K562 (cell line): ENCODE measurements around the gene ARHGAP15. TPM values are rescaled to one million over a fixed set of nuclear protein-coding genes. Genes with fewer than 3 reads are reported as not detected.
A peak's percentile ranks its signal among the peaks of the same experiment; 100 is the strongest.

Experiments
- ATAC-seq: fragments of 200-7000 bp; cut with Tn5 transposase; 3 replicates; pipeline ENCODE4 v1.9.1; 2020; ENCODE audit warnings: moderate library complexity
- BruUV-seq: library from RNA; stranded (reverse); fragments of 400-500 nt; replicated peaks from 2 replicates; lab custom pipeline; 2021; lab: Mats Ljungman, UMichigan
- CTCF ChIA-PET: fragments of 300-600 bp; formaldehyde crosslinking; extraction: SDS; loops from one replicate; lab custom pipeline; 2021; ENCODE audit warnings: low intra/inter-chr PET ratio; lab: Yijun Ruan, JAX
- POLR2A ChIA-PET: fragments of 300-600, 350-650 bp; sonication (Branson Sonifier 250); formaldehyde crosslinking; extraction: SDS; loops from one replicate; lab custom pipeline; 2021; ENCODE audit warnings: antibody characterized with exemption, inconsistent platforms; lab: Yijun Ruan, JAX
- DNase-seq, 4 experiments: peaks; one replicate each; pipeline versions ENCODE4 v3.0.0 to v3.0.0-alpha.2; 2011 to 2018; ENCODE audit warnings: low spot score in 3 of 4, mixed read lengths in 3 of 4; ENCODE audit errors: extremely low read depth in 1 of 4
- FAIRE-seq: peaks from 2 replicates; lab custom pipeline; 2011; peaks lifted over from hg19 to GRCh38; lab: Jason Lieb, UNC
- H2AFZ ChIP-seq: 2 replicates; pipeline ENCODE4 v1.6.0; 2011; ENCODE audit warnings: low read depth, low read length, control low read depth, inconsistent platforms
- H3K27ac ChIP-seq: fragments of 200-600 bp; 3 replicates; pipeline ENCODE4 v1.8.0; 2011; ENCODE audit warnings: low read depth, mild to moderate bottlenecking, control low read depth, inconsistent platforms, low read length, moderate library complexity, mixed read lengths; ENCODE audit errors: extremely low read depth
- H3K27me3 ChIP-seq, 2 experiments: fragments of 300-600 bp in 1 of 2; 2 replicates in 1 of 2; 3 replicates in 1 of 2; pipeline versions ENCODE4 v1.6.0 to v1.8.0; 2011; ENCODE audit warnings: inconsistent platforms in 2 of 2, low read length in 2 of 2, mild to moderate bottlenecking in 1 of 2, mixed read lengths in 1 of 2, moderate library complexity in 1 of 2; ENCODE audit not compliant: control insufficient read depth in 2 of 2, insufficient read depth in 2 of 2
- H3K36me3 ChIP-seq: fragments of 300-600 bp; 3 replicates; pipeline ENCODE4 v1.8.0; 2011; ENCODE audit warnings: mild to moderate bottlenecking, low read length, inconsistent platforms; ENCODE audit not compliant: control insufficient read depth, insufficient read depth
- H3K4me1 ChIP-seq, 2 experiments: fragments of 200-600 bp in 1 of 2; replicated peaks in 1 of 2; 2 replicates in 1 of 2; 3 replicates in 1 of 2; pipeline versions ENCODE4 v1.5.1 to v1.8.0; 2011; ENCODE audit warnings: inconsistent platforms in 2 of 2, low read length in 2 of 2, mild to moderate bottlenecking in 1 of 2, mixed read lengths in 1 of 2, moderate library complexity in 1 of 2; ENCODE audit not compliant: control insufficient read depth in 2 of 2, insufficient read depth in 2 of 2
- H3K4me2 ChIP-seq: 2 replicates; pipeline ENCODE4 v1.6.1; 2011; ENCODE audit warnings: low read length, control low read depth, inconsistent platforms, mixed read lengths; ENCODE audit not compliant: insufficient read depth
- H3K4me3 ChIP-seq: fragments of 200-600 bp; sonication (generic), shearing (Covaris generic); 2 replicates; pipeline ENCODE4 v1.5.1; 2016; ENCODE audit warnings: control low read depth, inconsistent platforms
- H3K79me2 ChIP-seq: fragments of 200-600 bp; 3 replicates; pipeline ENCODE4 v1.8.0; 2011; ENCODE audit warnings: low read length, inconsistent platforms; ENCODE audit not compliant: control insufficient read depth, insufficient read depth
- H3K9ac ChIP-seq, 2 experiments: 2 replicates each; pipeline versions ENCODE4 v1.6.0 to v1.6.1; 2011; ENCODE audit warnings: low read depth in 2 of 2, low read length in 2 of 2, control low read depth in 1 of 2, inconsistent platforms in 1 of 2, mild to moderate bottlenecking in 1 of 2, mixed read lengths in 1 of 2; ENCODE audit not compliant: insufficient read depth in 1 of 2
- H3K9me1 ChIP-seq: one replicate; pipeline ENCODE4 v1.6.0; 2011; ENCODE audit warnings: inconsistent platforms, mild to moderate bottlenecking, low read length, moderate library complexity; ENCODE audit not compliant: control insufficient read depth, insufficient read depth
- H3K9me3 ChIP-seq: replicated peaks from 2 replicates; pipeline ENCODE4 v1.5.1; 2011; ENCODE audit warnings: low read depth, low read length, inconsistent platforms; ENCODE audit not compliant: control insufficient read depth, insufficient read depth
- H4K20me1 ChIP-seq: replicated peaks from 2 replicates; pipeline ENCODE4 v1.6.1; 2011; ENCODE audit warnings: low read length, inconsistent platforms, mixed read lengths; ENCODE audit not compliant: control insufficient read depth, insufficient read depth
- C11orf30 ChIP-seq: fragments of 450-650 bp; IDR thresholded peaks from 2 replicates; pipeline ENCODE4 v1.6.1; 2016; ENCODE audit warnings: low read depth, mild to moderate bottlenecking
- IRF9 ChIP-seq: fragments of 450-650 bp; IDR thresholded peaks from 2 replicates; pipeline ENCODE4 v1.6.1; 2016; ENCODE audit warnings: missing biosample characterization, missing genetic modification characterization
- MCM5 ChIP-seq: fragments of 450-650 bp; IDR thresholded peaks from 2 replicates; pipeline ENCODE4 v1.6.1; 2016; ENCODE audit warnings: low read depth
- SPI1 ChIP-seq: IDR thresholded peaks from 2 replicates; pipeline ENCODE4 v1.6.1; 2011; ENCODE audit warnings: low read depth, low read length, control low read depth, borderline replicate concordance
- TRIM25 ChIP-seq: fragments of 450-650 bp; IDR thresholded peaks from 2 replicates; pipeline ENCODE4 v1.7.0; 2016; ENCODE audit warnings: borderline replicate concordance
- ZFPM2 ChIP-seq: fragments of 250-450 bp; sonication (Bioruptor Pico); IDR thresholded peaks from 2 replicates; pipeline ENCODE4 v1.5.1; 2022; ENCODE audit warnings: mild to moderate bottlenecking
- ZNF561 ChIP-seq: fragments of 450-650 bp; formaldehyde crosslinking; conservative IDR thresholded peaks from 2 replicates; pipeline ENCODE4 v1.4.0; 2020; ENCODE audit warnings: mild to moderate bottlenecking, moderate library complexity
- WGBS: fragments of 100-300 bp; shearing (Covaris generic); methylation state at CpG from one replicate; pipeline ENCODE4 v1.1.6; 2016; ENCODE audit warnings: low coverage, mixed read lengths; ENCODE audit not compliant: insufficient coverage; ENCODE audit errors: missing lambda C conversion rate; 5-methylcytosine and 5-hydroxymethylcytosine counted together
- in situ Hi-C: fragments of 300-500 bp; cut with MboI; formaldehyde crosslinking; loops from 4 replicates; pipeline ENCODE4 v1.15.0; 2018; ENCODE audit warnings: inconsistent platforms, mixed read lengths
- intact Hi-C: fragments of 100-400 bp; cut with micrococcal nuclease; formaldehyde crosslinking; loops from 2 replicates; pipeline ENCODE4 v1.14.2; 2022
- polyA plus RNA-seq, 8 experiments: library from polyadenylated mRNA; depleted of rRNA in 4 of 8; stranded (reverse) in 5 of 8; unstranded in 3 of 8; fragments of >200 nt; fragmentation: Nextera tagmentation in 2 of 8; fragmentation: Illumina TruSeq in 1 of 8; extraction: Ambion mirVana in 2 of 8; extraction: Trizol in 1 of 8; gene quantifications; 2 replicates each; pipeline versions ENCODE4 v1.2.1 to v1.2.3, GENCODE V29; 2011 to 2014; ENCODE audit warnings: inconsistent platforms in 1 of 8, missing spikeins in 1 of 8
- total RNA-seq, 7 experiments: library from RNA; depleted of rRNA in 6 of 7; stranded (reverse); fragments of >200 nt in 6 of 7; fragmentation: Illumina TruSeq in 2 of 7; extraction: Trizol in 2 of 7; gene quantifications; 2 replicates each; pipeline versions ENCODE4 v1.2.1 to v1.2.3, GENCODE V29; 2011 to 2021; ENCODE audit warnings: low replicate concordance in 1 of 7

The ARHGAP15 gene
- total and polyA plus RNA-seq, 9 of the 15 experiments (the other 6 are each of a cell fraction or from before 2014, with no cell fraction given), result 1.5 to 17.9 (median 7.9) TPM

- no peak for ATAC-seq
- BruUV-seq, result no TSS peak
- FAIRE-seq, result no peak
These were observed 625.5 kb downstream of the ARHGAP15 start for GRCh38 chr2:143754742-143755141.

More at GRCh38 chr2:143754742-143755141, 625.5 kb downstream of the ARHGAP15 start:
- no peak overlapping the region for H3K4me2 ChIP-seq
- H4K20me1 ChIP-seq, result no peaks in the 10 kb centered on the region
- H3K9ac ChIP-seq, result no peak overlapping the region
- H3K9me3 ChIP-seq, result no peaks in the 10 kb centered on the region
- intact Hi-C loops (no loop called here), in situ Hi-C loops (no loop called here)
- DNase-seq, result no peak
- no peak for TF ChIP-seq MCM5
- TF ChIP-seq IRF9, result no peak
- TF ChIP-seq SPI1, result peak; percentile 74; the same call in 1 of the 2 replicates
- no peak for TF ChIP-seq ZFPM2
- no peak for TF ChIP-seq C11orf30
- no peak for TF ChIP-seq TRIM25
- TF ChIP-seq ZNF561, result no peak
- no peaks in the 10 kb centered on the region for H3K9me1 ChIP-seq
- no peak overlapping the region for H3K27ac ChIP-seq
- H3K4me3 ChIP-seq, result no peak overlapping the region
- no peaks in the 10 kb centered on the region for H3K36me3 ChIP-seq
- no peaks in the 10 kb centered on the region for H3K4me1 ChIP-seq
- ChIA-PET CTCF (no interaction called here), POLR2A (no interaction called here)
- WGBS, result 13% methylated on average over 1 of the region's 1 CpG
- H2AFZ ChIP-seq, result no peak overlapping the region
- H3K27me3 ChIP-seq, result 0 out of 5 replicates have a peak, but pooled peaks cover 0 to 4% of the 10 kb centered on the region in 2 experiments
- no peaks in the 10 kb centered on the region for H3K79me2 ChIP-seq
